ENCODE data around the gene CRELD2.

CRELD2 gene

GRCh38 chr22:49948116-49948957, 29.9 kb downstream of the CRELD2 start:
- TF ChIP-seq CTCF (IDR thresholded peaks at IDR 0.05; ENCODE audit: control insufficient read depth, insufficient read depth, low read depth, low read length, missing control alignments): no peak
- no peak for DNase-seq (ENCODE audit: low read depth)
- H3K4me3 ChIP-seq (ENCODE audit: control insufficient read depth, low read depth, low read length): no peak overlapping the region

- no peak for TF ChIP-seq CTCF (IDR thresholded peaks at IDR 0.05; ENCODE audit: control insufficient read depth, insufficient read depth, low read depth, low read length, missing control alignments)
- no peak overlapping the region for H3K4me3 ChIP-seq (ENCODE audit: control insufficient read depth, low read depth, low read length)
- no peak for DNase-seq (ENCODE audit: low read depth)
These were observed 30.8 kb downstream of the CRELD2 start for GRCh38 chr22:49948958-49949913.

- DNase-seq (ENCODE audit: low read depth): no peak
- H3K4me3 ChIP-seq (ENCODE audit: control insufficient read depth, low read depth, low read length): no peak overlapping the region
- no peak for TF ChIP-seq CTCF (IDR thresholded peaks at IDR 0.05; ENCODE audit: control insufficient read depth, insufficient read depth, low read depth, low read length, missing control alignments)
These were observed 31.5 kb downstream of the CRELD2 start for GRCh38 chr22:49949914-49950292.

GRCh38 chr22:49950396-49950994, 32.1 kb downstream of the CRELD2 start:
- no peak for TF ChIP-seq CTCF (IDR thresholded peaks at IDR 0.05; ENCODE audit: control insufficient read depth, insufficient read depth, low read depth, low read length, missing control alignments)
- no peak for DNase-seq (ENCODE audit: low read depth)
- H3K4me3 ChIP-seq (ENCODE audit: control insufficient read depth, low read depth, low read length): no peak overlapping the region

- H3K4me3 ChIP-seq (ENCODE audit: control insufficient read depth, low read depth, low read length): no peak overlapping the region
- DNase-seq (ENCODE audit: low read depth): no peak
- no peak for TF ChIP-seq CTCF (IDR thresholded peaks at IDR 0.05; ENCODE audit: control insufficient read depth, insufficient read depth, low read depth, low read length, missing control alignments)
These were observed 32.7 kb downstream of the CRELD2 start for GRCh38 chr22:49951000-49951677.

GRCh38 chr22:49951678-49951985, 33.2 kb downstream of the CRELD2 start:
- no peak for DNase-seq (ENCODE audit: low read depth)
- H3K4me3 ChIP-seq (ENCODE audit: control insufficient read depth, low read depth, low read length): no peak overlapping the region
- TF ChIP-seq CTCF (IDR thresholded peaks at IDR 0.05; ENCODE audit: control insufficient read depth, insufficient read depth, low read depth, low read length, missing control alignments): no peak
